HepG2 (cell line): ENCODE data around the gene KRT84. TPM values are rescaled to one million over a fixed set of nuclear protein-coding genes. Genes with fewer than 3 reads are reported as not detected.

Experiments used
- ATAC-seq: fragments of 200-7000 bp; cut with Tn5 transposase; 3 replicates; pipeline ENCODE4 v1.9.1; 2020; ENCODE audit warnings: mild to moderate bottlenecking, moderate library complexity
- BruUV-seq: library from RNA; stranded (reverse); fragments of 400-500 nt; replicated peaks from 2 replicates; lab custom pipeline; 2021; lab: Mats Ljungman, UMichigan
- CTCF ChIA-PET: fragments of 300-600 bp; formaldehyde crosslinking; extraction: SDS; loops from one replicate; lab custom pipeline; 2021; ENCODE audit warnings: low total read pairs, inconsistent platforms, low intra/inter-chr PET ratio; lab: Yijun Ruan, JAX
- POLR2A ChIA-PET: fragments of 350-600 bp; sonication (Branson Sonifier 250); formaldehyde crosslinking; loops from one replicate; lab custom pipeline; 2020; ENCODE audit warnings: antibody characterized with exemption, inconsistent platforms; lab: Yijun Ruan, JAX
- DNase-seq: peaks from one replicate; pipeline ENCODE4 v3.0.0-alpha.2; 2015; ENCODE audit warnings: low spot score
- FAIRE-seq: peaks from 3 replicates; lab custom pipeline; 2011; peaks lifted over from hg19 to GRCh38; lab: Jason Lieb, UNC
- H2AFZ ChIP-seq: one replicate; pipeline ENCODE4 v1.6.1; 2011; ENCODE audit warnings: low read length, inconsistent platforms
- H3K27ac ChIP-seq: fragments of 300-600 bp; 3 replicates; pipeline ENCODE4 v1.8.0; 2011; ENCODE audit warnings: mixed run types, mild to moderate bottlenecking, mixed read lengths, low read length, inconsistent platforms; ENCODE audit not compliant: insufficient read depth; ENCODE audit errors: extremely low read length
- H3K27me3 ChIP-seq, 2 experiments: fragments of 200-600 bp in 1 of 2; 2 replicates in 1 of 2; 3 replicates in 1 of 2; pipeline versions ENCODE4 v1.6.0 to v1.8.0; 2011; ENCODE audit warnings: low read length in 2 of 2, mild to moderate bottlenecking in 2 of 2, moderate library complexity in 2 of 2, inconsistent platforms in 1 of 2; ENCODE audit not compliant: insufficient read depth in 2 of 2, control insufficient read depth in 1 of 2
- H3K36me3 ChIP-seq, 2 experiments: fragments of 200-600 bp in 1 of 2; replicated peaks in 1 of 2; 2 replicates in 1 of 2; 3 replicates in 1 of 2; pipeline versions ENCODE4 v1.5.1 to v1.8.0; 2011; ENCODE audit warnings: low read length in 2 of 2, inconsistent platforms in 1 of 2; ENCODE audit not compliant: insufficient read depth in 2 of 2, control insufficient read depth in 1 of 2
- H3K4me1 ChIP-seq: 2 replicates; pipeline ENCODE4 v1.5.1; 2012; ENCODE audit warnings: low read length, inconsistent platforms; ENCODE audit not compliant: insufficient read depth
- H3K4me2 ChIP-seq: 2 replicates; pipeline ENCODE4 v1.6.0; 2011; ENCODE audit warnings: low read depth, low read length, inconsistent platforms
- H3K4me3 ChIP-seq, 3 experiments: fragments of 200-600 bp in 1 of 3; sonication (generic), shearing (Covaris generic) in 1 of 3; replicated peaks in 1 of 3; 2 replicates each; pipeline ENCODE4 v1.5.1; 2011 to 2016; ENCODE audit warnings: low read length in 3 of 3, inconsistent platforms in 2 of 3, low read depth in 2 of 3, mild to moderate bottlenecking in 2 of 3, control low read depth in 1 of 3, mixed read lengths in 1 of 3; ENCODE audit not compliant: insufficient read depth in 1 of 3
- H3K79me2 ChIP-seq: one replicate; pipeline ENCODE4 v1.6.1; 2011; ENCODE audit warnings: low read length, inconsistent platforms; ENCODE audit not compliant: insufficient read depth
- H3K9ac ChIP-seq: 2 replicates; pipeline ENCODE4 v1.6.0; 2011; ENCODE audit warnings: mild to moderate bottlenecking, low read depth, low read length, inconsistent platforms; ENCODE audit not compliant: insufficient read depth
- H3K9me3 ChIP-seq: 2 replicates; pipeline ENCODE4 v1.5.1; 2012; ENCODE audit warnings: mild to moderate bottlenecking, low read length
- H4K20me1 ChIP-seq: 2 replicates; pipeline ENCODE4 v1.6.0; 2011; ENCODE audit warnings: inconsistent platforms, mild to moderate bottlenecking, low read length, moderate library complexity; ENCODE audit not compliant: insufficient read depth
- DPF2 ChIP-seq: sonication (generic); formaldehyde crosslinking; IDR thresholded peaks from 2 replicates; pipeline ENCODE4 v1.4.0; 2020; ENCODE audit warnings: mild to moderate bottlenecking, low read depth, missing genetic modification reagents, borderline replicate concordance
- ELF3 ChIP-seq: IDR thresholded peaks from 2 replicates; pipeline ENCODE4 v1.6.1; 2016; ENCODE audit warnings: missing genetic modification reagents, missing compliant biosample characterization
- IRX3 ChIP-seq: sonication (generic); formaldehyde crosslinking; IDR thresholded peaks from 2 replicates; pipeline ENCODE4 v1.8.1; 2023; ENCODE audit warnings: mild to moderate bottlenecking, low read depth, missing genetic modification reagents, borderline replicate concordance
- NFAT5 ChIP-seq: sonication (generic); formaldehyde crosslinking; IDR thresholded peaks from 2 replicates; pipeline ENCODE4 v1.4.0; 2020; ENCODE audit warnings: missing genetic modification reagents
- NRL ChIP-seq: sonication (generic); formaldehyde crosslinking; IDR thresholded peaks from 2 replicates; pipeline ENCODE4 v1.5.0; 2020; ENCODE audit warnings: missing genetic modification reagents, mild to moderate bottlenecking, moderate library complexity, borderline replicate concordance
- SRF ChIP-seq: IDR thresholded peaks from 2 replicates; pipeline ENCODE4 v1.6.1; 2011; ENCODE audit warnings: mild to moderate bottlenecking, low read depth, low read length, moderate library complexity
- ZNF232 ChIP-seq: sonication (generic); formaldehyde crosslinking; IDR thresholded peaks from 2 replicates; pipeline ENCODE4 v1.4.0; 2020; ENCODE audit warnings: missing genetic modification reagents, borderline replicate concordance
- ZNF281 ChIP-seq: sonication (generic); formaldehyde crosslinking; IDR thresholded peaks from 2 replicates; pipeline ENCODE4 v1.4.0; 2020; ENCODE audit warnings: missing genetic modification reagents, borderline replicate concordance
- ZNF557 ChIP-seq: sonication (generic); formaldehyde crosslinking; IDR thresholded peaks from 2 replicates; pipeline ENCODE4 v1.4.0; 2020; ENCODE audit warnings: missing genetic modification reagents
- WGBS: methylation state at CpG from one replicate; pipeline ENCODE4 v1.1.6; 2017; ENCODE audit warnings: low lambda C conversion rate; 5-methylcytosine and 5-hydroxymethylcytosine counted together
- in situ Hi-C: cut with HindIII; loops from 2 replicates; pipeline ENCODE4 v1.10.0; 2017; ENCODE audit warnings: low pct_unique_long_range_greater_than_20kb; ENCODE audit not compliant: extremely low pct_ligation_motif_present
- intact Hi-C: fragments of 100-400 bp; cut with micrococcal nuclease; formaldehyde crosslinking; loops from one replicate; pipeline ENCODE4 v1.10.0; 2022; ENCODE audit not compliant: unreplicated experiment
- polyA plus RNA-seq, 8 experiments: library from polyadenylated mRNA; depleted of rRNA in 3 of 8; stranded (reverse) in 7 of 8; unstranded in 1 of 8; fragments of >200 nt; fragmentation: Illumina TruSeq in 4 of 8; extraction: Trizol in 4 of 8; gene quantifications; 2 replicates each; pipeline versions ENCODE4 v1.2.1 to v1.2.3, GENCODE V29; 2011 to 2016; ENCODE audit warnings: low read depth in 4 of 8, missing spikeins in 1 of 8, mixed read lengths in 1 of 8; ENCODE audit not compliant: insufficient read depth in 1 of 8
- total RNA-seq, 5 experiments: library from RNA; depleted of rRNA; stranded (reverse); fragments of >200 nt; fragmentation: Illumina TruSeq; extraction: Trizol; gene quantifications; 2 replicates each; pipeline ENCODE4 v1.2.3, GENCODE V29; 2016; ENCODE audit warnings: low read depth in 1 of 5

KRT84 gene
- total and polyA plus RNA-seq, 2 of the 13 experiments (the other 11 are each of a cell fraction or from before 2014, with no cell fraction given), result not detected

- ChIA-PET CTCF (no interaction called here), POLR2A (no interaction called here)
- BruUV-seq, result no TSS peak
- FAIRE-seq, result no peak
- H3K4me2 ChIP-seq, result no peak overlapping the region
- in situ Hi-C loops, result no loop called here
- H3K4me1 ChIP-seq, result no peaks in the 10 kb centered on the region
- no peak for DNase-seq
- no peaks in the 10 kb centered on the region for H3K36me3 ChIP-seq
- no peak overlapping the region for H3K4me3 ChIP-seq
- no peaks in the 10 kb centered on the region for H3K79me2 ChIP-seq
- peaks cover 0 to 15% of the 10 kb centered on the region in 2 experiments; a peak in 3 of 5 replicates for H3K27me3 ChIP-seq
- no peaks in the 10 kb centered on the region for H3K9me3 ChIP-seq
- H2AFZ ChIP-seq, result no peak overlapping the region
- TF ChIP-seq ZNF281 (CRISPR knock-in tag) (no peak), DPF2 (no peak), ZNF232 (CRISPR knock-in tag) (no peak), NFAT5 (CRISPR knock-in tag) (no peak), ZNF557 (CRISPR knock-in tag) (no peak), IRX3 (CRISPR knock-in tag) (no peak), NRL (CRISPR knock-in tag) (no peak), ELF3 (CRISPR knock-in tag) (no peak), SRF (no peak)
- intact Hi-C loops, result no loop called here
- H4K20me1 ChIP-seq, result no peaks in the 10 kb centered on the region
- H3K9ac ChIP-seq, result no peak overlapping the region
- WGBS, result 39% methylated on average over 8 of the region's 8 CpGs
- no peak for ATAC-seq
- no peak overlapping the region for H3K27ac ChIP-seq
These were observed 30.3 kb downstream of the KRT84 start for GRCh38 chr12:52355176-52355575.
